ENCODE results near the gene SYNPO2. TPM values are rescaled to one million over a fixed set of nuclear protein-coding genes. Genes with fewer than 3 reads are reported as not detected.
"Not testable (repeated sequence)": the region's sequence is repeated elsewhere in the genome, so short reads cannot be mapped to it uniquely, and the experiment has no call there.

The SYNPO2 gene
- total RNA-seq, 1 experiment from 2014 or later = 9.2 TPM

GRCh38 chr4:118867311-118868067 is 21.2 kb upstream of the SYNPO2 start:
- Histone ChIP-seq H3K36me3 (no peaks in the 10 kb centered on the region), H3K9me3 (replicated peaks) (0 out of 2 replicates have a peak, but pooled peaks cover 3% of the 10 kb centered on the region), H3K27me3 (no peaks in the 10 kb centered on the region), H3K27ac (no peak overlapping the region), H3K4me1 (peaks cover 10% of the 10 kb centered on the region; the same call in 1 of the 2 replicates), H3K4me3 (no peak overlapping the region)
- no peak for DNase-seq

GRCh38 chr4:118869808-118870342 is 18.8 kb upstream of the SYNPO2 start:
- no peak overlapping the region for H3K4me3 ChIP-seq
- no peaks in the 10 kb centered on the region for H3K9me3 ChIP-seq (replicated peaks)
- no peak overlapping the region for H3K27ac ChIP-seq
- peaks cover 10% of the 10 kb centered on the region; the same call in 1 of the 2 replicates for H3K4me1 ChIP-seq
- peak in 1 of 2 experiments; percentile 21 for DNase-seq
- no peaks in the 10 kb centered on the region for H3K27me3 ChIP-seq
- H3K36me3 ChIP-seq = no peaks in the 10 kb centered on the region

GRCh38 chr4:118872181-118872580 is 16.5 kb upstream of the SYNPO2 start:
- Histone ChIP-seq H3K27ac (no peak overlapping the region), H3K9me3 (replicated peaks) (no peaks in the 10 kb centered on the region), H3K4me3 (no peak overlapping the region), H3K36me3 (no peaks in the 10 kb centered on the region), H3K4me1 (peaks cover 10% of the 10 kb centered on the region; the same call in 1 of the 2 replicates), H3K27me3 (no peaks in the 10 kb centered on the region)
- no peak for DNase-seq

- H3K36me3 ChIP-seq = no peaks in the 10 kb centered on the region
- H3K4me1 ChIP-seq = peaks cover 4% of the 10 kb centered on the region; the same call in 1 of the 2 replicates
- no peak overlapping the region for H3K4me3 ChIP-seq
- H3K27me3 ChIP-seq = no peaks in the 10 kb centered on the region
- no peak for DNase-seq
- H3K27ac ChIP-seq = no peak overlapping the region
- H3K9me3 ChIP-seq (replicated peaks) = 0 out of 2 replicates have a peak, but pooled peaks cover 5% of the 10 kb centered on the region
Measured at GRCh38 chr4:118877797-118878196, 10.9 kb upstream of the SYNPO2 start.

GRCh38 chr4:118878507-118878906 is 10.1 kb upstream of the SYNPO2 start:
- H3K9me3 ChIP-seq (replicated peaks); H3K36me3 ChIP-seq; H3K4me1 ChIP-seq; H3K27ac ChIP-seq; H3K27me3 ChIP-seq; DNase-seq; H3K4me3 ChIP-seq: not testable (repeated sequence)

- H3K4me3 ChIP-seq = no peak overlapping the region; the same call in 1 of the 2 replicates
- no peaks in the 10 kb centered on the region for H3K36me3 ChIP-seq
- H3K27ac ChIP-seq = no peak overlapping the region
- 0 out of 2 replicates have a peak, but pooled peaks cover 5% of the 10 kb centered on the region for H3K9me3 ChIP-seq (replicated peaks)
- no peaks in the 10 kb centered on the region for H3K27me3 ChIP-seq
- peak; percentile 35 to 57 for DNase-seq
- H3K4me1 ChIP-seq = peaks cover 4% of the 10 kb centered on the region; the same call in 1 of the 2 replicates
Measured at GRCh38 chr4:118879409-118879808, 9.2 kb upstream of the SYNPO2 start.

- Histone ChIP-seq H3K4me3 (peak overlapping the region; percentile 21), H3K9me3 (replicated peaks) (0 out of 2 replicates have a peak, but pooled peaks cover 5% of the 10 kb centered on the region), H3K36me3 (no peaks in the 10 kb centered on the region), H3K27me3 (no peaks in the 10 kb centered on the region), H3K27ac (no peak overlapping the region), H3K4me1 (peaks cover 4% of the 10 kb centered on the region; the same call in 1 of the 2 replicates)
- peak; percentile 27 to 59 for DNase-seq
Measured at GRCh38 chr4:118881512-118882146, 7.0 kb upstream of the SYNPO2 start.

- H3K36me3 ChIP-seq = no peaks in the 10 kb centered on the region
- DNase-seq = no peak
- no peak overlapping the region for H3K4me3 ChIP-seq
- no peaks in the 10 kb centered on the region for H3K27me3 ChIP-seq
- H3K4me1 ChIP-seq = peaks cover 4% of the 10 kb centered on the region; the same call in 1 of the 2 replicates
- no peak overlapping the region for H3K27ac ChIP-seq
- H3K9me3 ChIP-seq (replicated peaks) = no peaks in the 10 kb centered on the region
Measured at GRCh38 chr4:118883861-118884260, 4.8 kb upstream of the SYNPO2 start.

GRCh38 chr4:118884716-118885115 is 3.9 kb upstream of the SYNPO2 start:
- no peaks in the 10 kb centered on the region for H3K36me3 ChIP-seq
- H3K9me3 ChIP-seq (replicated peaks) = no peaks in the 10 kb centered on the region
- no peaks in the 10 kb centered on the region for H3K27me3 ChIP-seq
- no peak for DNase-seq
- no peak overlapping the region for H3K27ac ChIP-seq
- H3K4me1 ChIP-seq = 0 out of 2 replicates have a peak, but pooled peaks cover 3% of the 10 kb centered on the region
- no peak overlapping the region for H3K4me3 ChIP-seq

- 0 out of 2 replicates have a peak, but pooled peaks cover 3% of the 10 kb centered on the region for H3K4me1 ChIP-seq
- H3K27ac ChIP-seq = no peak overlapping the region
- DNase-seq = no peak
- H3K36me3 ChIP-seq = no peaks in the 10 kb centered on the region
- peak overlapping the region; percentile 33 for H3K4me3 ChIP-seq
- no peaks in the 10 kb centered on the region for H3K27me3 ChIP-seq
- H3K9me3 ChIP-seq (replicated peaks) = no peaks in the 10 kb centered on the region
Measured at GRCh38 chr4:118889312-118889691, 648 bp downstream of the SYNPO2 start.

- Histone ChIP-seq H3K4me3 (no peak overlapping the region), H3K27me3 (no peaks in the 10 kb centered on the region), H3K27ac (no peak overlapping the region), H3K4me1 (0 out of 2 replicates have a peak, but pooled peaks cover 2% of the 10 kb centered on the region), H3K36me3 (no peaks in the 10 kb centered on the region), H3K9me3 (replicated peaks) (no peaks in the 10 kb centered on the region)
- DNase-seq = no peak
Measured at GRCh38 chr4:118894034-118894433, 5.4 kb downstream of the SYNPO2 start.

- H3K27ac ChIP-seq = no peak overlapping the region
- no peaks in the 10 kb centered on the region for H3K9me3 ChIP-seq (replicated peaks)
- H3K36me3 ChIP-seq = no peaks in the 10 kb centered on the region
- no peak for DNase-seq
- H3K27me3 ChIP-seq = no peaks in the 10 kb centered on the region
- H3K4me3 ChIP-seq = no peak overlapping the region
- no peaks in the 10 kb centered on the region for H3K4me1 ChIP-seq
Measured at GRCh38 chr4:118898221-118898620, 9.6 kb downstream of the SYNPO2 start.

GRCh38 chr4:118898684-118899138 is 10.1 kb downstream of the SYNPO2 start:
- Histone ChIP-seq H3K36me3 (no peaks in the 10 kb centered on the region), H3K9me3 (replicated peaks) (no peaks in the 10 kb centered on the region), H3K4me1 (no peaks in the 10 kb centered on the region), H3K27me3 (no peaks in the 10 kb centered on the region), H3K27ac (no peak overlapping the region), H3K4me3 (no peak overlapping the region)
- DNase-seq = no peak

GRCh38 chr4:118904418-118904817 is 15.8 kb downstream of the SYNPO2 start:
- Histone ChIP-seq H3K27me3 (no peaks in the 10 kb centered on the region), H3K36me3 (no peaks in the 10 kb centered on the region), H3K4me3 (no peak overlapping the region), H3K27ac (no peak overlapping the region), H3K4me1 (no peaks in the 10 kb centered on the region), H3K9me3 (replicated peaks) (no peaks in the 10 kb centered on the region)
- DNase-seq = no peak

GRCh38 chr4:118904935-118905334 is 16.3 kb downstream of the SYNPO2 start:
- Histone ChIP-seq H3K27me3 (no peaks in the 10 kb centered on the region), H3K27ac (no peak overlapping the region), H3K36me3 (no peaks in the 10 kb centered on the region), H3K9me3 (replicated peaks) (no peaks in the 10 kb centered on the region), H3K4me1 (no peaks in the 10 kb centered on the region), H3K4me3 (no peak overlapping the region)
- DNase-seq = no peak
